ENCODE data around the gene RAPGEF4. TPM values are rescaled to one million over a fixed set of nuclear protein-coding genes. Genes with fewer than 3 reads are reported as not detected.

RAPGEF4 gene
- total RNA-seq, 1 experiment from 2014 or later, result 1.4 TPM

- no peak overlapping the region for H3K4me2 ChIP-seq (ENCODE audit: insufficient read depth, insufficient read length, low read length)
- Mint-ChIP-seq H3K9me3 (no peaks in the 10 kb centered on the region), H3K4me1 (peaks cover 0 to 6% of the 10 kb centered on the region in 2 experiments; a peak in 2 of 4 replicates), H3K4me3 (no peak overlapping the region), H3K27me3 (ENCODE audit: low read depth) (no peaks in the 10 kb centered on the region), H3K27ac (no peak overlapping the region), H3K36me3 (ENCODE audit: insufficient read depth in 1 of 3, low read depth in 3 of 3) (no peaks in the 10 kb centered on the region)
- no peaks in the 10 kb centered on the region for H3K9me3 ChIP-seq (ENCODE audit: control insufficient read depth, low read depth, low read length)
- no peak overlapping the region for H3K27ac ChIP-seq (ENCODE audit: insufficient read length, low read depth, low read length)
- no peak overlapping the region for H3K4ac ChIP-seq (ENCODE audit: low read depth, low read length)
- no peak overlapping the region for H2BK12ac ChIP-seq (ENCODE audit: insufficient read length, low read depth, low read length)
- TF ChIP-seq CTCF (conservative IDR thresholded peaks at IDR 0.05), result no peak
- H3K4me1 ChIP-seq (ENCODE audit: insufficient read depth, low read length), result no peaks in the 10 kb centered on the region; the same call in 1 of the 2 replicates
- no peak overlapping the region for H3K23ac ChIP-seq (ENCODE audit: insufficient read length, low read depth, low read length)
- no peak overlapping the region for H2AK5ac ChIP-seq (ENCODE audit: insufficient read length, low read length)
- no peak overlapping the region for H2AFZ ChIP-seq (ENCODE audit: low read length)
- H3K9ac ChIP-seq (ENCODE audit: extremely low read depth, insufficient read length, low read length), result no peak overlapping the region
- H3T11ph ChIP-seq (ENCODE audit: low read length), result no peak overlapping the region
- H2BK20ac ChIP-seq (ENCODE audit: low read depth, low read length, poor library complexity, severe bottlenecking), result no peak overlapping the region
- no peak overlapping the region for H2BK15ac ChIP-seq (ENCODE audit: low read depth, low read length)
- H4K20me1 ChIP-seq (ENCODE audit: control insufficient read depth, insufficient read depth, insufficient read length), result no peaks in the 10 kb centered on the region
- H3K14ac ChIP-seq (ENCODE audit: insufficient read depth, low read length), result no peak overlapping the region
- H4K91ac ChIP-seq (ENCODE audit: insufficient read length, low read depth, low read length), result no peak overlapping the region
- H3K56ac ChIP-seq (ENCODE audit: insufficient read length, low read depth, low read length), result no peak overlapping the region
- DNase-seq, result no peak
- no peaks in the 10 kb centered on the region for H3K23me2 ChIP-seq (ENCODE audit: insufficient read length, low read depth, low read length, poor library complexity, severe bottlenecking)
- H3K18ac ChIP-seq (ENCODE audit: insufficient read length, low read depth, low read length), result no peak overlapping the region
- H4K5ac ChIP-seq (ENCODE audit: insufficient read length, low read depth, low read length), result no peak overlapping the region
- H3K79me1 ChIP-seq (ENCODE audit: insufficient read depth, low read depth, low read length, poor library complexity, severe bottlenecking), result no peaks in the 10 kb centered on the region
- H3K27me3 ChIP-seq (ENCODE audit: insufficient read depth, low read length), result no peaks in the 10 kb centered on the region
- H3K79me2 ChIP-seq (ENCODE audit: insufficient read depth, low read length), result no peaks in the 10 kb centered on the region
- no peak overlapping the region for H4K8ac ChIP-seq (replicated peaks; ENCODE audit: insufficient read length, low read depth, low read length)
- H2BK5ac ChIP-seq (ENCODE audit: insufficient read length, low read length), result no peak overlapping the region
- H2BK120ac ChIP-seq (ENCODE audit: low read depth, low read length, poor library complexity, severe bottlenecking), result no peak overlapping the region
- WGBS (ENCODE audit: extremely low coverage, insufficient read length, low lambda C conversion rate), result no CpG with 5 or more reads among the region's 5 CpGs
These were observed 184.1 kb downstream of the RAPGEF4 start for GRCh38 chr2:172919732-172920131.
